Mesendoderm (in vitro differentiated cells): ENCODE data around the gene MPI.

Experiments
- DNase-seq: peaks from one replicate; pipeline ENCODE4 v3.0.0; 2013
- H2AK5ac ChIP-seq: 2 replicates; pipeline ENCODE4 v1.6.1; 2013; ENCODE audit warnings: low read length, inconsistent platforms
- H2BK120ac ChIP-seq: 2 replicates; pipeline ENCODE4 v1.6.1; 2013; ENCODE audit warnings: low read depth, mild to moderate bottlenecking, low read length, moderate library complexity, mixed read lengths
- H2BK15ac ChIP-seq: replicated peaks from 2 replicates; pipeline ENCODE4 v1.6.1; 2013; ENCODE audit warnings: low read depth, mild to moderate bottlenecking, moderate library complexity
- H2BK5ac ChIP-seq: 2 replicates; pipeline ENCODE4 v1.6.1; 2013; ENCODE audit warnings: low read length, inconsistent platforms
- H3K18ac ChIP-seq: 2 replicates; pipeline ENCODE4 v1.6.1; 2013; ENCODE audit warnings: mild to moderate bottlenecking, low read length, mixed read lengths
- H3K23ac ChIP-seq: one replicate; pipeline ENCODE4 v1.6.1; 2013; ENCODE audit warnings: low read length
- H3K27ac ChIP-seq: 2 replicates; pipeline ENCODE4 v1.5.1; 2013; ENCODE audit warnings: low read depth, mild to moderate bottlenecking, inconsistent platforms, low read length, moderate library complexity
- H3K27me3 ChIP-seq: 2 replicates; pipeline ENCODE4 v1.6.1; 2013; ENCODE audit warnings: low read length, control low read depth, mild to moderate bottlenecking, inconsistent platforms; ENCODE audit not compliant: insufficient read depth, poor library complexity
- H3K36me3 ChIP-seq: 2 replicates; pipeline ENCODE4 v1.6.1; 2013; ENCODE audit warnings: low read length, inconsistent platforms; ENCODE audit not compliant: control insufficient read depth, insufficient read depth
- H3K4ac ChIP-seq: one replicate; pipeline ENCODE4 v1.6.1; 2013; ENCODE audit warnings: low read depth, mild to moderate bottlenecking, low read length, moderate library complexity
- H3K4me1 ChIP-seq: 2 replicates; pipeline ENCODE4 v1.6.1; 2013; ENCODE audit warnings: low read depth, low read length, inconsistent platforms; ENCODE audit not compliant: control insufficient read depth
- H3K4me2 ChIP-seq: 2 replicates; pipeline ENCODE4 v1.6.1; 2013; ENCODE audit warnings: low read length
- H3K4me3 ChIP-seq: 2 replicates; pipeline ENCODE4 v1.5.1; 2013; ENCODE audit warnings: mild to moderate bottlenecking, low read length
- H3K56ac ChIP-seq: one replicate; pipeline ENCODE4 v1.6.1; 2013; ENCODE audit warnings: low read length
- H3K79me1 ChIP-seq: 2 replicates; pipeline ENCODE4 v1.6.1; 2013; ENCODE audit warnings: low read length, inconsistent platforms
- H3K79me2 ChIP-seq: 2 replicates; pipeline ENCODE4 v1.6.1; 2013; ENCODE audit warnings: mild to moderate bottlenecking, low read length; ENCODE audit not compliant: control insufficient read depth, insufficient read depth
- H3K9ac ChIP-seq: 2 replicates; pipeline ENCODE4 v1.6.1; 2013; ENCODE audit warnings: low read length, inconsistent platforms
- H4K5ac ChIP-seq: one replicate; pipeline ENCODE4 v1.6.1; 2013; ENCODE audit warnings: low read length
- H4K8ac ChIP-seq: one replicate; pipeline ENCODE4 v1.6.1; 2013; ENCODE audit warnings: low read depth, mild to moderate bottlenecking, control low read depth, low read length, moderate library complexity
- WGBS: extraction: QIAGEN DNeasy Blood & Tissue Kit; methylation state at CpG from one replicate; pipeline ENCODE4 v1.1.7; 2013; ENCODE audit warnings: low lambda C conversion rate, missing lambda C conversion rate; ENCODE audit not compliant: insufficient coverage; ENCODE audit errors: extremely low coverage; 5-methylcytosine and 5-hydroxymethylcytosine counted together

Gene MPI

GRCh38 chr15:74866090-74866489, 23.8 kb upstream of the MPI start:
- peaks cover 13% of the 10 kb centered on the region for H3K79me1 ChIP-seq
- no peak overlapping the region for H2BK5ac ChIP-seq
- no peak overlapping the region for H2AK5ac ChIP-seq
- no peak overlapping the region for H4K5ac ChIP-seq
- no peak overlapping the region for H3K23ac ChIP-seq
- no peak overlapping the region for H3K9ac ChIP-seq
- H3K56ac ChIP-seq, result no peak overlapping the region
- DNase-seq, result peak; percentile 23
- WGBS, result no CpG with 5 or more reads among the region's 6 CpGs
- H3K4me3 ChIP-seq, result no peak overlapping the region
- H4K8ac ChIP-seq, result no peak overlapping the region
- no peak overlapping the region for H3K27ac ChIP-seq
- H3K4me1 ChIP-seq, result peaks cover 2% of the 10 kb centered on the region
- no peak overlapping the region for H3K4ac ChIP-seq
- H3K18ac ChIP-seq, result no peak overlapping the region
- no peak overlapping the region for H2BK15ac ChIP-seq
- no peaks in the 10 kb centered on the region for H3K27me3 ChIP-seq
- H3K36me3 ChIP-seq, result no peaks in the 10 kb centered on the region
- H3K79me2 ChIP-seq, result peaks cover 19% of the 10 kb centered on the region
- H3K4me2 ChIP-seq, result no peak overlapping the region
- no peak overlapping the region for H2BK120ac ChIP-seq

- no peak overlapping the region for H3K56ac ChIP-seq
- H2BK120ac ChIP-seq, result no peak overlapping the region
- H3K4me2 ChIP-seq, result no peak overlapping the region
- peaks cover 24% of the 10 kb centered on the region for H3K79me2 ChIP-seq
- no peaks in the 10 kb centered on the region for H3K36me3 ChIP-seq
- no peak overlapping the region for H3K23ac ChIP-seq
- H3K27ac ChIP-seq, result no peak overlapping the region
- no peak for DNase-seq
- no peak overlapping the region for H2BK15ac ChIP-seq
- H3K4ac ChIP-seq, result no peak overlapping the region
- H4K5ac ChIP-seq, result no peak overlapping the region
- no peak overlapping the region for H2AK5ac ChIP-seq
- H3K27me3 ChIP-seq, result no peaks in the 10 kb centered on the region
- peaks cover 2% of the 10 kb centered on the region for H3K4me1 ChIP-seq
- no peak overlapping the region for H2BK5ac ChIP-seq
- H3K18ac ChIP-seq, result no peak overlapping the region
- no peak overlapping the region for H4K8ac ChIP-seq
- H3K4me3 ChIP-seq, result no peak overlapping the region
- WGBS, result no CpG with 5 or more reads among the region's 1 CpG
- peaks cover 11% of the 10 kb centered on the region for H3K79me1 ChIP-seq
- H3K9ac ChIP-seq, result no peak overlapping the region
Observed at GRCh38 chr15:74867466-74868038, 22.3 kb upstream of the MPI start.

- Histone ChIP-seq H3K9ac (no peak overlapping the region), H3K27ac (no peak overlapping the region), H3K4me3 (no peak overlapping the region), H4K8ac (no peak overlapping the region), H2BK120ac (no peak overlapping the region), H3K18ac (no peak overlapping the region), H3K79me1 (peaks cover 11% of the 10 kb centered on the region), H3K56ac (no peak overlapping the region), H3K27me3 (no peaks in the 10 kb centered on the region), H3K4me1 (peaks cover 2% of the 10 kb centered on the region), H2BK5ac (no peak overlapping the region), H2AK5ac (no peak overlapping the region), H3K4ac (no peak overlapping the region), H3K23ac (no peak overlapping the region), H3K79me2 (peaks cover 25% of the 10 kb centered on the region), H4K5ac (no peak overlapping the region), H2BK15ac (no peak overlapping the region), H3K36me3 (no peaks in the 10 kb centered on the region), H3K4me2 (no peak overlapping the region)
- DNase-seq, result no peak
- no CpG with 5 or more reads among the region's 6 CpGs for WGBS
Observed at GRCh38 chr15:74868059-74868458, 21.8 kb upstream of the MPI start.

GRCh38 chr15:74869372-74869725, 20.5 kb upstream of the MPI start:
- Histone ChIP-seq H3K4me2 (no peak overlapping the region), H3K4me1 (peaks cover 2% of the 10 kb centered on the region), H3K9ac (no peak overlapping the region), H2AK5ac (no peak overlapping the region), H2BK120ac (no peak overlapping the region), H3K4me3 (no peak overlapping the region), H3K79me2 (peaks cover 25% of the 10 kb centered on the region), H2BK5ac (no peak overlapping the region), H4K5ac (no peak overlapping the region), H2BK15ac (no peak overlapping the region), H3K79me1 (peaks cover 11% of the 10 kb centered on the region), H4K8ac (no peak overlapping the region), H3K4ac (no peak overlapping the region), H3K23ac (no peak overlapping the region), H3K27ac (no peak overlapping the region), H3K56ac (no peak overlapping the region), H3K18ac (no peak overlapping the region), H3K27me3 (no peaks in the 10 kb centered on the region), H3K36me3 (no peaks in the 10 kb centered on the region)
- DNase-seq, result peak; percentile 23

GRCh38 chr15:74869726-74870407, 20.0 kb upstream of the MPI start:
- H3K56ac ChIP-seq, result no peak overlapping the region
- peaks cover 2% of the 10 kb centered on the region for H3K4me1 ChIP-seq
- H3K4me3 ChIP-seq, result no peak overlapping the region
- H3K9ac ChIP-seq, result no peak overlapping the region
- no peak for DNase-seq
- H3K27me3 ChIP-seq, result no peaks in the 10 kb centered on the region
- peaks cover 8% of the 10 kb centered on the region for H3K79me1 ChIP-seq
- H2BK15ac ChIP-seq, result no peak overlapping the region
- H3K36me3 ChIP-seq, result no peaks in the 10 kb centered on the region
- H3K27ac ChIP-seq, result no peak overlapping the region
- peaks cover 25% of the 10 kb centered on the region for H3K79me2 ChIP-seq
- no peak overlapping the region for H2BK5ac ChIP-seq
- WGBS, result no CpG with 5 or more reads among the region's 6 CpGs
- no peak overlapping the region for H3K18ac ChIP-seq
- H4K5ac ChIP-seq, result no peak overlapping the region
- no peak overlapping the region for H3K23ac ChIP-seq
- no peak overlapping the region for H2AK5ac ChIP-seq
- no peak overlapping the region for H3K4ac ChIP-seq
- H4K8ac ChIP-seq, result no peak overlapping the region
- H3K4me2 ChIP-seq, result no peak overlapping the region
- no peak overlapping the region for H2BK120ac ChIP-seq
